Pulmonary artery endothelial cell (primary cell): ENCODE data around the gene LIG1. TPM values are rescaled to one million over a fixed set of nuclear protein-coding genes. Genes with fewer than 3 reads are reported as not detected.

Experiments
- DNase-seq: peaks from one replicate; pipeline ENCODE4 v3.0.0-alpha.2; 2011; ENCODE audit warnings: low read depth, low spot score
- total RNA-seq: library from RNA; depleted of rRNA; stranded (reverse); fragments of >200 nt; gene quantifications from 2 replicates; pipeline ENCODE4 v1.2.3, GENCODE V29; 2014

Gene LIG1
- total RNA-seq = 50.2 and 57.6 TPM in 2 replicates

DNA sequence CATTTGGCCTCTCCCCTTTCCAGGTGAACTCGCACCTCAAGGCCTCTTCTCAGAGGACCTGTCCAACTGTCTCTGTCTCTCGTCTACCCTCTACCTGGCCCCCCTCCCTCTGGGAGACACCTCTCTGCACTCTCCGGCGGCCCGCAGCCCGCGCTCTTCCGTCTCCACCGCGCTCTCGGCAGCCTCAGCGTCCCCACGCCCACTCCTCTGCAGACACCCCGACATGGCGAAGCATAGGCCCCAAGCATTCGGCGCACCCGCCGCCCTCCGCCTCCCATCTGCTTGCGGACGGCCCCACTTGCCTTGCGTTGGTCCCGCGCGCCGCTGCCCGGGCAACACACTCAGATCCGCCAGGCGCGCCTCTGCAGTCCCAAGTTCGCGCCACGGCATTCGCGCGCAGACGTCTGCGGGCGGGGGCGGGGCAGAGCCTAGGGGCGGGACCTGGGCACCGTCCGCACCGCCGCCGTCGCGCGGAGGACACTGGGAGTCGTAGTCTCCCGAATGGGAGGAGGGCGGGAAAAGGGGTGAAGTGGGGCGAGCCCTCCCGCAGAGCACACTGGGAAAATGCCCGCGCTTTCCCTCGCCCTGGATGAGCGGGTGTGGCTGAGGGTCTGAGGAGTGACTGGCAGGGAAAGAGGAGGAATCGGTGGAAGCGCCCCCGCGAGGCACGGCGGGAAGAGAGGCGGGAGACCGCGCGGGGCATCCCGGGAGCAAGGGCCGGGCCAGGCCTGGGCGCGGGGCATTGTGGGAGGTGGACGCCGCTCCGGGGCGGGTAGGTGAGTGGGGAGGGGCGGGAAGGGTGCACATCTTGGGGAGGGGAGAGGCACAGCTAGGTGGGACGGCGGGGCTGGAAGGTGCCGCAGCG is at the start of gene LIG1, which contains the start of gene ZSWIM9:
TSS of gene LIG1 (minus strand) at position 406 of the 865 bp plus-strand sequence. CDS start 4,778 bp downstream, outside the sequence.
TSS of gene ZSWIM9 (plus strand) at position 742 of the 865 bp plus-strand sequence. CDS start 1,123 bp downstream, outside the sequence.
- peak; percentile 76 for DNase-seq

DNA sequence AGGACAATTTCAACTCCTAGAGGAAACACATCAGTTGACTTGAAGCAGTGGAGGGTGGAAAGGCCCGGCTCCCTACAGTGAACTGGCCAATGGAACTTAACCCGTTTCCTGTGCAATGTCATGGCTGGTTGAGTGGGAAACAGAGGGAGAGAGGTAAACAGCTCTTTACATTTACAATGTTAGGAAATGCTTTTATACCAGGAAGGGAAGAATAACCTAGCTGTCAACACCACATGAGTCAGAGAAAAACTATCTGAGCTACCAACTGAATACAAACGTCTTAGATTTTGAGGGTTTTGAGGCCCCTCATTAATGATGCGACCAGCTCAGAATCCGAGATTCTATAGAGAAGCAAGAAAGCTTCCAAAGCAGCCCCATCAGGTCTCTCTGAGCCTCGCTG is 48.9 kb upstream of the LIG1 start:
- peak; percentile 64 for DNase-seq

DNA sequence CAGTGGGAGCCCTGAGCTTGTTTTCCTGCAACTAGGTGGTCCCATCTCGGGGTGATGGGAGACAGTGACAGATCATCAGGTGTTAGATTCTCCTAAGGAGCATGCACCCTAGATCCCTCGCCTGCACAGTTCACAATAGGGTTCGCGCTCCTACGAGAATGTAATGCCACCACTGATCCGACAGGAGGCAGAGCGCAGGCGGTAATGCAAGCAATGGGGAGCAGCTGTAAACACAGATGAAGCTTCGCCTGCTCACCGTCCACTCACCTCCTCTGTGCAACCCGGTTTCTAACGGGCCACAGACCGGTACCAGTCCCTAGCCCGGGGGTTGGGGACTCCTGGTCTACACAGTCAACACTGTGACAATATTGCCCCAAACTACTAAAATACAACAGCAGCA is 46.8 kb upstream of the LIG1 start:
- DNase-seq = no peak

GRCh38 chr19:48213959-48214358 is 43.8 kb upstream of the LIG1 start:
- no peak for DNase-seq

DNA sequence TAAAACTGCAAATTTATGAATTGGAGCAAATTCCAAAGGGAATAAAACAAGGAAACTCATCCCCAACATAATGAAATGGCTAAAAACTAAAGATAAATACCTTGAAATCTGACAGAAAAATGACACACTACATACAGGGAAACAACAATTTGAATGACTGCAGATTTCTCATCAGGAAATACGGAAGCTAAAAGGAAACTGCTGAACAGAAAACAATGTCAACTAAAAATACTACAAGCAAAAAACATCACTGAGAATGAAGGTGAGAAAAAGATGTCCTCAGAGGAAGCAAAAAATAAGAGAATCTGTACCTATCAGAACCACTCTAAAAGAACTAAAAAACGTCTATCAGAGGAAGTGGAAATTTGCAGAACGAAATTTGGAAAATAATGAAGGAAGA is 39.9 kb upstream of the LIG1 start:
- peak; percentile 40 for DNase-seq

- no peak for DNase-seq
Measured at GRCh38 chr19:48206397-48207093, 36.4 kb upstream of the LIG1 start.

DNA sequence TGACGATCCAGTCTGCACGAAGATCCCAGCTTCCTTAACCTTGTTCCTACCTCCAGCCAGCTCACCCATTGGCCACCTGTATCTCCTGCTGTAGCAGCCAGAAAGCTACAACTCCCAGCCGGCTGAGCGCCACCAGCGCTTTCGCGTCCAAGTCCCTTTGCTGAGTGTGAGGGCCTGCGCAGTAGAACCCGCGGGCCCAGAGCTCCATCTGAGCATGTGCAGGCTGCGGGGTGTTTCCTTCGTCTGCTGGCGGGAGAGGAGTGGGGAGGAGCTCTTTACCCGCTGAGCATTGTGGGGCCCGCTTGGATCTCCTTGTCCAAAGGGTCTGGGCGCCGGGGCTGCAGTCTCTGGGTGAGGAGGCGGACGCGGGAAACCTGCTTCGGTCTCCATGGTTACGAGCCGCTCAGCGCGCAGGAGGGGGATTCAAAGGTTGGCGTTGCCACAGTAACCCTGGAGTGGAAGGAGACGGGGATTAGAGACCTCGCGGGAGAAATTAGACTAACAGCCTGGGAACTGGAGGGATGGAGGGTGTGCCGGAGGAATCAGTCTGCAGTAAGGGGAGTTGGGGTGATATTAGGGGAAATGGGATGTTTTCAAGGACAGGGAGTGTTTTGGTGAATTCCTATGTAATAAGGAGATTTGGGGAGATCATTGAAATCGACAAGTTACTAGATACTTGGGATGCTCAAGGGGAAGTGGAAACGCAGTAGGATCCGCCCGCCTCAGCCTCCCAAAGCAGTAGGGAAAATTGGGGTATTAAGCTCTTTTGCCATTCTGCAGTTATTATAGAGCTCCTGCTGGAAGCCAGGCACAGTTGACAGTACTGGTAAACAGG is 33.9 kb upstream of the LIG1 start:
- peak; percentile 89 for DNase-seq

DNA sequence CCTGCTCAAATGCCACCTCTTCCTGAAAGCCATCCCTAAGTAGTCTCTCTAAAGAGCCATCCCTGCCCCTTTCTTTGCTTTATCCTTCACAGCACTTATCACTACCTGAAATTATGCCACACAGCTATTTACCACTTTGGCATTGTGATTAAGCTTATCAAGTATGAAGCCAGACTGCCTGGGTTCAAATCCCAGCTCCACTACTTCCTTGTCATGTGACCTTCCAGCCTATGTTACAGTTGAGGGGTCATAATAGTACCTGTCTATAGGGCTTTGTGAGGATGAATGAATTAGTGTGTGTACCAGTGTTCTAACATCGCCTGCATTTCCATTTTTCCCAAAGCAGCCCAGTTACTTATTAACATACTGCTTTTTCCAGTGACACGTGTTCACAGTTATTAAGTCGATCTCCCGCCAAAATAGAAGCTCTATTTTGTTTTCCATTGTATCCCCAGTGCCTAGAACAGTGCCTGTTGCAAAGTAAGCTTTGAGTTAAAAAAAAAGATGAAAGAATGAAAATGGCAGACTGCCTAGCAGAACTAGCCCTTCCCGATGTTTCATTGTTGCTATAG is 33.2 kb upstream of the LIG1 start:
- DNase-seq = no peak

DNA sequence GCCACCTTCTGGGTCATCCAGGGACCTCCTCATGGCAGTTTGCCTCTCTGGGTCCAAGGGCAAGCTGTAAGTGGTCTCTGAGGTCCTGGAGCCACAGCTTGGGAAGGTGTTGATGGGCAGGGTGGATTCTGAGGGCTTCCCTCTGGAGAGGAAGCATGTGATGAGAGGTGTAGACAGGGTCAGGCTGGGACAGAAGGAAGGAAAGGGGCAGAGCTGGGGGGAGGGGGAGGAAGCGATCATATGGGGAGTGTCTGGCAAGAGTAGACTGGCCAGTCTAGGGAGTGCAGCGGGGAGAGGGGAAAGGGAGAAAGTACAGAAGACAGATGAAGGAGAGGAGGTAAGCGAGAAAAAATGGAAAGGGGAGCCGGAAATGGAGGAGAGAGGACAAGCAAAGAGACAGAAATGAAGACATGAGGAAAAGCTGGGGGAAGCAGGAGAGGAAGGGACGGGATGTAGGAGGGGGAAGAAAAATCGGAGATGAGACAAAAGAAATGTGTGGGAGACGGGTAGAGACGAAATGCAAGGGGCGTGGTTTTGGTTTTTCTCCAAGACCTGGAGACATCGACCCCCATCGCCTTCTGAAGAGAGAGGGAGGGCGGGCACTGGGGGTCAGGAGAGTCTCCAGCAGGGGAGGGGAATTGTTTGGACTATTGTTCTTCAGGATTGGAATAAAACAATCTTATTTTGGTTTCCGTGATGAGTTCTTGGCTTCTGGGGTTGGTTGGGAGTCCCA is 27.0 kb upstream of the LIG1 start:
- no peak for DNase-seq

DNA sequence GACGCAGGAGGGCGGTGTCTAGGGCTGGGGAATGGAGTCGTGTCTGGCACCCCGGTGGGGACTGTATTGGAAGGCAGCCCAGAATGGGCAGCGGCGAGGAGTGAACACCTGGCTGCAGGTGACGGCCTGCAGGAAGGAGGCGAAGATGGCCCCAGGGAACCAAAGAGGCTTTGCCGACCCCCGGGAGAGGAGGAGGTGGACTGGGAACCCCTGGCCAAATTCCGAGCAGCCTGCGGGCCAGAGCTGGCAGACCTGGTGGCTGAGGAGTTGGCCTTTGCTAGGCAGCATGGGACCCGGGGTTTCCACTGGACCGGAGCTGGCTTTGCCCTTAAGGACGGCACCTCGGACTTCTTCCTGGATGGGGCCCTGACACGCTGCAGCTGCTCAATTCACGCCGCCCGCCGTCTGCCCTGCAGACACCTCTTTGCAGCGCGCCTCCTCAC is 26.2 kb upstream of the LIG1 start:
- no peak for DNase-seq

DNA sequence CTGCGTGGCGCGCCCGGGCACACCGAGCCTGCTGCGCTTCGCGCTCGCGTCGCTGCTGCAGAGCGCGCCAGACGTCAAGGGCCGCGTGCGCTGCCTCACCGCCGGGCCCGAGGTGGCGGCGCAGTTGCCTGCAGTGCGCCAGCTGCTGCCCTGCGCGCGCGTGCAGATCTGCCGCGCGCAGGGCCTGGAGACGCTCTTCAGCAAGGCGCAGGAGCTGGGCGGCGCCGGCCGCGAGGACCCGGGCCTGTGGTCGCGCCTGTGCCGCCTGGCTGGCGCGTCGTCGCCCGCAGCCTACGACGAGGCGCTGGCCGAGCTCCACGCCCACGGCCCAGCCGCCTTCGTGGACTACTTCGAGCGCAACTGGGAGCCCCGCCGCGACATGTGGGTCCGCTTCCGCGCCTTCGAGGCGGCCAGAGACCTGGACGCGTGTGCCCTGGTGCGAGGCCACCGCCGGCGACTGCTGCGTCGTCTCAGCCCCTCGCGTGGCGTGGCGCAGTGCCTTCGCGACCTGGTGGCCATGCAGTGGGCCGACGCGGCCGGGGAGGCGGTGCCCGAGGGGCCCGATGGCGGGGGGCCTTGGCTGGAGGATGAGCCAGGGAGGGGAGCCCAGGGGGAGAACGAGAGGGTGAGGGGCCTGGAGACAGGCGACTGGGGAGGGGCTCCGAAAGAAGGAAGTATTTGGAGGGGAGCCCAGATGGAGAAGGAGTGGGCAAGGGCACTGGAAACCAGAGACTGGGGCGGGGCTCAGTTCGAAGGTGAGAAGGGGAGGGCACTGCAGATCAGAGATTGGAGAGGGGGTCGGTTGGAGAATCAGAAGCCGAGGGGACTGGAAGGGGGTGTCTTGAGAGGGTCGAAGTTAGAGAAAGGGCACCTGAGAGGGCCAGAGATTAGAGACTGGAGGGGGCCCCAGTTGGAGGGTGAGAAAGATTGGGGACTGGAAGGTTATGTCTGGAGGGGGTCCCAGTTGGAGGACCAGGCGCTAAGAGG is 25.0 kb upstream of the LIG1 start:
- no peak for DNase-seq

DNA sequence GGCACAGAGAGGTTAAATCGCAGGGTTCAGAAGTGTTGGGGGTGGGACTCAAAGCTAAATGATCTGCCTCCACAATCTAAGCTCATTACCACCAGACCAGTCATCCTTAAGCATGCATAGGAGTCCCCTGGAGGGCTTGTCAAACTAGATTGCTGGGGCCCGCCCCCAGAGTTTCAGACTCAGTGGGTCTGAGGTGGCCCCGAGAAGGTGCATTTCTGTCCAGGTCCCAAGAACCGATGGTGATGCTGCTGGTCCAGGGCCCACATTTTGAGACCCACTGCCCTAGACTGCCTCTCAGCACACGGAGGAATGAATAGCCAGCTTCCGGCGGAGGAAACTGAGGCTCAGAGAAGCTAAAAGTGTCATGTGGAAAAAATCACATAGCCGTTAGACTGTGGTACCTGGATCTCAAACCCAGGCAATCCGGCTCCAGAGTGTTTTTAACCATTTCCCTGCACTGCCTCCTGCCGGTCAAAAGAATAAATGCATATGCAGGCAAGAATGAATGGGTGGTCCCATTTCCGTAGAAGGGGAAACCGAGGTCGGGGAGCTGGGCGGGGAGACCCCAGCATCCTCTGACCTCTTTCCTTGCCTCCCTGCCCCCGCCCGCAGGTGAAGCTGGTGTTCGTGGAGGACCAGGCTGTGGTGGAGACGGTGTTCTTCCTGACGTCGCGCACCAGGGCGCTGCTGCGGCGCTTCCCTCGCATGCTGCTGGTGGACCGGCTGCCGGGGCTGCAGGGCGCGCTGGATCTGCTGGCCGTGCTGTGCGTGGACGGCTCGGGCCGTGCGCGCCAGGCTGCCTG is 24.1 kb upstream of the LIG1 start:
- DNase-seq = no peak

- no peak for DNase-seq
Measured at GRCh38 chr19:48192750-48193149, 22.6 kb upstream of the LIG1 start.

DNA sequence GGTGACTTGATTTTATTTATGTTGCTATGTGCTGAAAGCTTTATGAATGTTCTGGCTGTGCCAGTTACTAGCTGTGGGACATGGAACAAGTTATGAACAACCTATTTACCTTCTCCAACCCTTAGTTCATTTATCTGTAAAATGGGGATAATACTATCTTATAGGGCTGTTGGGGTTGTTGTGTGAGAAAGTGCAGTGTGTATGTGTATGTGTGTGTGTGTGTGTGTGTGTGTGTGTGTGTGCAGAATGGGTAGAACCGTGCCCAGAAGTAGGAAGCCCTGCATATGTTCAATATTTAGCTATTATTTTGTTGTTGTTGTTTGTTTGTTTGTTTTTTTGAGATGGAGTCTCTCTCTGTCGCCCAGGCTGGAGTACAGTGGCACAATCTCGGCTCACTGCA is 20.7 kb upstream of the LIG1 start:
- no peak for DNase-seq

GRCh38 chr19:48190288-48190884 is 20.2 kb upstream of the LIG1 start:
- no peak for DNase-seq

- no peak for DNase-seq
Measured at GRCh38 chr19:48186541-48186991, 16.4 kb upstream of the LIG1 start.

DNA sequence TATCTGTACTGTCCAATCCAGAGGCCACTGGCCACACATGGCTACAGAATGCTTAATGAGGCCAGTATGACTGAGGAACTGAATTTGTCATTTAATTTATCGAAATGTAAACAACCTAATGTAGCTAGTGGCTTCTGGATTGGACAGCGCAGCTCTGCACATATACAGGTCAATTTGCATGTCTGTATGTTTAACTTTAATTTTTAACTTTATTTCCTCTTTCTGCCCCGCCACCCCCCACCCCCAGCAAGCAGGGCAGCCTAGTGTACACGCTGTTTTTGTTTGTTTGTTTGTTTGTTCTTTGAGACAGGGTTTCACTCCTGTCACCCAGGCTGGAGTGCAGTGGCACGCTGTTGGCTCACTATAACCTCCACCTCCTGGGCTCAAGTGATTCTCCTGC is 15.9 kb upstream of the LIG1 start:
- DNase-seq = no peak

DNA sequence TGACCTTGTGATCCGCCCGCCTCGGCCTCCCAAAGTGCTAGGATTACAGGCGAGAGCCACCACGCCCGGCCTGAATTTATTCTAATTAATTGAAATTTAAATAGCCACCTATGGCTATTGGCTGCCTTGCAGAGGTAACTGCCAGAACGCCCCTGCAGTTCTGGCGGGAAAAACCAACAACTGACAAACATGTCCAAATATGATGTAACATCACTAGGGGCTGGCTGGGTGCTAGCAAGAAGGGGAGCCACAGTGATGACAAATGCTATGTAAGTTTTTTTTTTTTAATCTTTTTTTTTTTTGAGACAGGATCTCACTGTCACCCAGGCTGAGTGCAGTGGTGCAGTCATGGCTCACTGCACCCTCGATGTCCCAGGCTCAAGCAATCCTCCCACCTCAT is 13.2 kb upstream of the LIG1 start:
- DNase-seq = no peak
